Choroid plexus epithelial cell (primary cell): ENCODE data around the gene GALNT17.
A peak's percentile ranks its signal among the peaks of the same experiment; 100 is the strongest.

Source experiments
- DNase-seq: peaks from one replicate; pipeline ENCODE4 v3.0.0-alpha.2; 2010; ENCODE audit warnings: low read depth
- H3K4me3 ChIP-seq: 2 replicates; pipeline ENCODE4 v1.5.1; 2011; ENCODE audit warnings: low read depth, mild to moderate bottlenecking, control low read depth, low read length, moderate library complexity
- TF ChIP-seq, protein P1 (sequence below): conservative IDR thresholded peaks from 2 replicates; pipeline ENCODE4 v1.5.1; 2011; ENCODE audit warnings: low read depth, mild to moderate bottlenecking, control low read depth, inconsistent platforms, low read length, moderate library complexity

Gene GALNT17

DNA sequence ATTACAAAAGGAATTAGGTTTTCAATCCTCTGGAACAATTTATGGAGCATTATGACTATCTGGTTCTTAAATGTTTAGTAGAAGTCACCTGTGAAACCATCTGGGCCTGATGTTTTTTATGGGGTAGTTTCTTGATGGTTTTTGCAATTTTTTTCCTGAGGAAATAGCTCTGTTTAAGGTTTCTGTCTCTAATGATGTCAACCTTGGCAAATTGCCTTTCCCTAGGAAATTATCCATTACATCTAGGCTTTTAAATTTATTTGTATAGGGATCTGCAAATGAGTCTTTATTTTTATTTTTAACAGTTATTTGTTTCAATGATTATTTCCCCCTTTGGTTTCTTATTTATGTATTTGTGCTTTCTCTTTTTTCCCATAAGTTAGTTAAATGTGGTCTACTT, 222.8 kb downstream of the GALNT17 start:
- TF ChIP-seq, protein P1, sequence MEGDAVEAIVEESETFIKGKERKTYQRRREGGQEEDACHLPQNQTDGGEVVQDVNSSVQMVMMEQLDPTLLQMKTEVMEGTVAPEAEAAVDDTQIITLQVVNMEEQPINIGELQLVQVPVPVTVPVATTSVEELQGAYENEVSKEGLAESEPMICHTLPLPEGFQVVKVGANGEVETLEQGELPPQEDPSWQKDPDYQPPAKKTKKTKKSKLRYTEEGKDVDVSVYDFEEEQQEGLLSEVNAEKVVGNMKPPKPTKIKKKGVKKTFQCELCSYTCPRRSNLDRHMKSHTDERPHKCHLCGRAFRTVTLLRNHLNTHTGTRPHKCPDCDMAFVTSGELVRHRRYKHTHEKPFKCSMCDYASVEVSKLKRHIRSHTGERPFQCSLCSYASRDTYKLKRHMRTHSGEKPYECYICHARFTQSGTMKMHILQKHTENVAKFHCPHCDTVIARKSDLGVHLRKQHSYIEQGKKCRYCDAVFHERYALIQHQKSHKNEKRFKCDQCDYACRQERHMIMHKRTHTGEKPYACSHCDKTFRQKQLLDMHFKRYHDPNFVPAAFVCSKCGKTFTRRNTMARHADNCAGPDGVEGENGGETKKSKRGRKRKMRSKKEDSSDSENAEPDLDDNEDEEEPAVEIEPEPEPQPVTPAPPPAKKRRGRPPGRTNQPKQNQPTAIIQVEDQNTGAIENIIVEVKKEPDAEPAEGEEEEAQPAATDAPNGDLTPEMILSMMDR: no peak
- DNase-seq: no peak
- H3K4me3 ChIP-seq: no peak overlapping the region

DNA sequence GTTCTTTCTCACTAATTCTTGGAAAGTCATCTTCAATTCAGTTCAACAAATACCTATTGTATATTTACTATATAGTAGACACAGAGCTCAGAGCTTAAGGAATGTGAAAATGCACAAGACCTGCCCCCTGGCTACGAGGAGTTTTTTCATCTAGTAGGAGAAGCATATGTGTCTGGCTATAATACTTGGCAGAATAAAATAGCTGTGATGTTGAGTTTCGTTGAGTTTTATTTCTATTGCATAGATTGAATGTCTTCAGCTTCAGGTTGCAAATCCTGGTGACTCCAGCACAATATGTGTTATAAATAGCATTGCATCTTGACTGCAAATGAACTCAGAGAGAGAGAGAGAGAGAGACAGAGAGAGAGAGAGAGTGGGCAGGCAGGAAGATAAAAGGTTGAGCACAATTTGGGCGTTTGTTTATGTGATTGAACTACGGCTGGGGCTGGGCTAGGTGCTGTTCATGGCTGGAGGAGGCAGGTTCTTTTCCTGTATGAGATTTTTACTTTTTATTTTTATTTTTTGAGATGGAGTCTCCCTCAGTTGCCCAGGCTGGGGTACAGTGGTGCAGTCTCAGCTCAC, 229.6 kb downstream of the GALNT17 start:
- no peak overlapping the region for H3K4me3 ChIP-seq
- no peak for DNase-seq
- TF ChIP-seq, protein P1: no peak

DNA sequence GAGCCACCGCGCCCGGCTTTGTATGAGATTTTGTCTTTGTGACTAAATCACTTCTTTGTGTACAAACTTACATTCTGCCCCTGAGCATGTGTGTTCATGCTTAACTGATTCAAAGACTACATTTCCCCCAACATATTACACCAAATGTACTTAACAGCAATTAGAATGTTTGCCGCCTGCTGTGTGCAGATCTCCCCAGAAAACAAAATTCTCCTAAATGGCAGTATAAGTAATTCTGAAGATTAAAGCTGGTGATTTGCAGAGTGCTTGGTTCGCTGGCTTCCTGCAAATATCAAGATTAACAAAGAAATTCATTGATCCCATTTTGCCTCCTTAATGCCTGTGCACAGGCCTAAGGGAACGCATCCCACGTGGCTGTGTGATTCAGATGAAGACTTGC, 230.3 kb downstream of the GALNT17 start:
- no peak for DNase-seq
- TF ChIP-seq, protein P1: no peak
- no peak overlapping the region for H3K4me3 ChIP-seq

DNA sequence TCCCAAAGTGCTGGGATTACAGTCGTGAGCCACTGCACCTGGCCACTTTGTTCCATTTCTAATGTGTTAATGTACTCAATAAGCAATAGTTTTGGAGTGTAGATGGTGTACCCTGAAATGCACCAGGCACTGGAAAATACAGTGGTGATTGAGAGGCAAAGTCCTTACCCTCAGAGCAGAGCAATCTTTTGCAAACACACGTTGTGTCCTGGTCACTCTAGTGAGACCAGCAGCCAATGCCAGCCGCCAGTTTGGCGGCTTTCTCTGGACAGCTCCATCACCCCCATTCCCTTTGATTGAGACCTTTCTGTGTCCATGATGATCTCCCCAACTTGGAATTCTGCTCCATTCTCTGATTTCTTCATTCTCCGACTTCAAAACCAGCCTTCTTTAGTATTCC, 231.3 kb downstream of the GALNT17 start:
- DNase-seq: no peak
- TF ChIP-seq, protein P1: no peak

DNA sequence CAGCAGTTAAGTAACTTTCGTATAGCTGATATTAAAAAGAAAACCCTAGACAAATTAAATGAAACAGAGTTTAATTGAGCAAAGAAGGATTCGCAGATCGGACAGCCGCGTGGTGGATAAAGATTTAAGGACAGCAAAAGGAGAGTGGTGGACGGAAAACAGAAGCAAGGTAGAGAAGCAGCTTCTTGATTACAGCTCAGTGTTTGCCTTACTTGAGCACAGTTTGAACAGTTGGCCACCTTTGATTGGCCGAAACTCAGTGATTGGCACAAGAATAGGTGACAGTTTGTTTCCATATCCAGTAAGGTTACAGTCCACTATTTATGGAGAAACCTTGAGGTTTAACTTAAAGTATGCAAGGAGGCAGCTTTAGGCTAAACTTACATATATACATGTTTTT, 231.7 kb downstream of the GALNT17 start:
- TF ChIP-seq, protein P1: no peak

More for the DNA sequence above, 231.3 kb downstream of the GALNT17 start:
- H3K4me3 ChIP-seq: no peak overlapping the region

DNA sequence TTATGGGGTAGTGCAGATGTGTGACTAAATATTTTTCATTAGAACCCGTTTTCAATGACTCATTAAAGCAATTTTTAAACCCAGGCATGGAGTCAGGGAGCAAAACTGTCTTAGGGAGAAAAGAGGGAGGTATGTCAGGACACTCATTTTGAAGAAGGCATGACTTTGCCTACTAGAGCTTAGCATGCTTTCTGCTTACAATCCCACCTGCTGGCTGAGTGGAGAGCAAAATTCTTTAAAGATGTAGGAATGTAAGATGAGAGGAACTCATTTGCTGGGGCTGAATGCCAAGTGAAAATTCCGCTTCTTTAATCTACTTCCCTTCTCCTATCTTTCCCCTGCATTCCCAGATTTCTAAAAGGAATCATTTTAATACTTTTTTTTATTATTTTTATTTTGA, 232.6 kb downstream of the GALNT17 start:
- no peak overlapping the region for H3K4me3 ChIP-seq
- DNase-seq: peak; percentile 1
- TF ChIP-seq, protein P1: no peak

More for the DNA sequence above, 231.7 kb downstream of the GALNT17 start:
- H3K4me3 ChIP-seq: no peak overlapping the region
- DNase-seq: no peak

DNA sequence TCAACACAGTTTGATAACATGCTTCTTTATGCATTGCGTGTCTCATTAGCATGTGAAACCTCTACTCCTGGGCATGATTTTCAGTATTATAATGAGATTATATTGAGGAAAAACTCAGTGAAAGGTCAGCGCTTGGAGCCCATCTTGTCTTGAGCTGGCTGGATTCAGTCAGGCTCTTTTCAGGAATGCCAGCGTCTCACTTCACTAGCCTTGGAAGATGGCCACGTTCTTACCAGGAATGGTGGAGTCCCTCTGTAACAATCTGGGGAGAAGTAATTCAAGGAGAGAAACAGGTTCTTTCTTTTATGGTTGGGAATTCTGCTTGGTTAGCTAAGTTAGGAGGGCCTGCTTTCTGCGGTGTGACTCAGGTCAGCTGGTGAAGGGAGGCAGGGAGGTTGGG, 241.0 kb downstream of the GALNT17 start:
- DNase-seq: no peak
- TF ChIP-seq, protein P1: no peak
- no peak overlapping the region for H3K4me3 ChIP-seq
